Stimulated activated CD4-positive, alpha-beta T cell treated with anti-CD3 and anti-CD28 coated beads, Interleukin-4, amount 100 ng/mL, for 1 hour (primary cell): ENCODE data around the gene PTOV1.

Experiments
- DNase-seq: peaks from one replicate; pipeline ENCODE4 v3.0.0-alpha.2; 2020

Gene PTOV1

GRCh38 chr19:49861107-49861506 lies 10.1 kb downstream of the PTOV1 start:
- DNase-seq: no peak

DNA sequence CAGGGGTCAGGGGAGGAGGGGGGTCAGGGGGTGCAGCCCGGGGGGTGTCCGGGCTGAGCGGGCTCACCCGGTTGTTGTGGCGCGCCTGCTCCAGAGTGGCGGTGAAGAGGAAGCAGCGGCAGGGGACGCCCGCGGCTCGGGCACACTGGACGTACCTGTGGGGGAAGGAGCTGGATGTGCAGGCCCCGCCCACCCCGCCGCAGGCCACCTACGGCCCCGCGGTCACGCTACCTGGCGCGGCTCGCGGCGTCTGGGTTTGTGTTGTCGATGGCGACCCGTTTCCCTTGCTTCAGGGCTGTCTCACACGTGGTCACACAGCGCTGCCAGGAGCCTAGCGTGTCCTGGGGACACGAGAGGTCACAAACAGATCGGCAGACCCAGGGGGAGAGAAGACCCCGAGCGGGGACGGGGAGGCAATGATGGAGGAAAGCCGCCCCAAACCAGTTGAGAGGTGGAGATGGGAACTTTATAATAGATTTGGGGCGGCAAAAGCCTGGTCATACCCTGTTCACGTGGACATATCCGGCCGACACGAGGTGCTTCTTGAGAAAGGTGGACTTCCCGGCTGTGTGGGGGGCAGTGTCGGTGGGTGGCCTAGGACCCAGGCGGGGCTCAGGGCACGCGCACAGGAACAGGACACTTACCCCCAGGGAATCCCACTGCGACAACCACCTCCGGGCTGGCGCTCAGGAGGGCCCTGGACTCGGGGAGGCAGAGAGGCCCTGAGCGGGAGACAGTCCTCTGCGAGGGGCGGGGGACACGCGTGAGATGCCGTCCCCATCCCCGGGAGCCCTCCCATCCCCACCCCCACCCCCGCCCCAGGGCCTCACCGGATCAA lies 10.8 kb downstream of the PTOV1 start:
- DNase-seq: no peak

- DNase-seq: peak; percentile 34
Observed at GRCh38 chr19:49862391-49863253, 11.7 kb downstream of the PTOV1 start.

GRCh38 chr19:49863254-49863934 lies 12.4 kb downstream of the PTOV1 start:
- no peak for DNase-seq

GRCh38 chr19:49863935-49864320 lies 13.0 kb downstream of the PTOV1 start:
- no peak for DNase-seq

- no peak for DNase-seq
Observed at GRCh38 chr19:49864890-49865289, 13.9 kb downstream of the PTOV1 start.

DNA sequence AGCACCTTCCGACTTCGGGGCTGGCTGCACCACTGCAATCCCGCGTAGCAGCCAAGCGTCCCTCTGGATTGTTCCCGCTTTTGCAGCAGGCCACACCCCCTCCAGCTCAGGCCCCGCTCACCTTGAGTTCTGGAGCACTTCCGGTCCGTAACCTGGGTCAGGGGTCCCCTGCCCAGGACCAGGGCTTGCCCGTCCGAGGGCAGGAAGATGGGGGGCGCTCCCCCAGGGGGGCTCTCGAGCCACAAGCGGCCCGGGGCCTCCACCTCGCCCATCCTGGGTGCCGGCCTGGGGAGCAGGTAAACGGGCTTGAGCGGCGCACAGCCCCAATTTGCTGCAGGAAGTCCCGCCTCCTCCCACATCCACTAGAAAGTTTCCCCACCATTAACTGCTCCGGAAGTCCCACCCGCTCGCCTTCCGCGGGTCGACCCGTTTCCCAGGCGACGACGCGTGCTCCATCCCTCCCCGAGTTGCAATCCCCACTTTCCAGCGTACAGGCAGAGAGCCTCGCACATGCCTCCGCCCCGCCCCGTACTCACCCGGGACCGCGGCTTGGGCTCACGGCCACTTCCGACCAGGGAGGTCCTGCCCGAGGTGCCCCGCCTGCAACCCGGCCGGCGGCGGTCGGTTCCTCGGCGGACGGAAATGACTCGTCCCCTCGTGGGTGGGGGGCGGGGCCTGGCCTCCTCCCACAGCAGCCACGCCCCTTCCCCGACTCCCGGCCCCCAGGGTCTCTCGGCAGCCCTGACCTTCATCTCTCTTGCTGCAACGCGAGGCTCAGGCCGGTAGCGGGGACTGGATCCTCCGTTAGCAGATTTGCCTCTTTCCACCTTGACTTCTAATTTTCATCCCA lies 16.2 kb downstream of the PTOV1 start, which contains the start of gene PNKP:
TSS of gene PNKP (minus strand) at position 644 of the 850 bp plus-strand sequence. CDS start at position 272, 372 bp downstream.
- DNase-seq: peak; percentile 94

DNA sequence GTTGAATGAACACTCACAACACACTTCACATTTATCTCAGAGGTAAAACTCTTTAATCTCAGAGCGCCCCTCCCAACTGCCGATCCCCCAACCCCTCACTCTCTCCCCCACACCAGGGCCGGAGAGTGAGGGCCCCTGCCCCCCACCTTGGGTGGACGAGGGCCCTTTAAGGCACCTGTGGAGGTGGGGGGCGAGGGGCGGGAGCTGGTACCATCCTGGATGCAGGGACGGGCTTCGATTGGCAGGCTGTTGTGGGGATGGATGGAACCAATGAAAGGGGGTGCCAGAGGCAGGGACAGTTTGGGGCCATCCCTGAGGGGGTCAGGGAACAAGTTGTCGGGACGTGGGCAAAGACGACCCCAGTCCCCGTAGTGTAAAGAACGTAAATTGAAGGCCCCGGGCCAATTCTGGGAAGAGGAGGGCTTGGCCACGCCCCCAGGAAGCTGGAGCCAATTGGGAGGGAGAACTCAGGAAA lies 18.1 kb downstream of the PTOV1 start:
- no peak for DNase-seq

DNA sequence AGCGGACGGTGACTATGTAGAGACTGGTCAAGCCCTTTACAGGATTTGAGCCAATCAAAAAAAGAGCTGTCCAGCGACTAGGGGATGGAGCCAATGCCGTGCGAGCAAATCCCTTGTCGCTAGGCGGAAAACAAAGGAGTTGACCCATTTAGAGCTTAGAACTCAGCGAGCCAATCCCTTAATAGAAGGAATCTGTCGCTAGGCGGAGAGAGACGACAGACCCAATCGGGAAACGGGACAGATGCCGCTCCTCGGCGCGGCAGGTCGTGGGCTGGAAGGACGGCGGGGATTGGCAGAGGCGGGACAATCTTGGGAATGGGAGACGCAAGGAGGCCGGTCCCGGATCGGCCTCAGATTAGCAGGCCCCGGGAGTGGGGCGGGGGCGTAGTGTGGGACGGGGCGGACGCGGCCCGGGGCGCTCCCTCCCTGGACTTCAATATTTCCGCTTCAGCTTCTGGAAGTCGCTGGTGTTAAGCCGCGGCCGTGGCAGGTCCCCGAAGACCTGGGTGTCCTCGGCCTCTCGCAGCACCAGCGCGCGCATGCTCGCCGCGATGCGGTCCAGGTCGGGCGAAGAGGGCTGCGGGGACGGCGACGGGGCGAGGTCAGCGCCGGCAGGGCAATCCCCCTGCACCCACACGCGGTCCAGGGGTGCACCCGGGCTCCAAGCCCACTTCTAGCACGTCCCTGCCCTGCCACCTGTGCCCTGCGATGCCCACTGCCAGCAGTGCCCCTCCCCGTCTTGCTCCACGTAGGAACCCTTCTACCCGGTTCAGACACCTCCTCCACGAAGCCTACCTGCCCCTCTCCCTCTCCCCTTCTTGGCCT lies 18.7 kb downstream of the PTOV1 start:
- DNase-seq: peak; percentile 84

- no peak for DNase-seq
Observed at GRCh38 chr19:49870309-49870901, 19.4 kb downstream of the PTOV1 start.

DNA sequence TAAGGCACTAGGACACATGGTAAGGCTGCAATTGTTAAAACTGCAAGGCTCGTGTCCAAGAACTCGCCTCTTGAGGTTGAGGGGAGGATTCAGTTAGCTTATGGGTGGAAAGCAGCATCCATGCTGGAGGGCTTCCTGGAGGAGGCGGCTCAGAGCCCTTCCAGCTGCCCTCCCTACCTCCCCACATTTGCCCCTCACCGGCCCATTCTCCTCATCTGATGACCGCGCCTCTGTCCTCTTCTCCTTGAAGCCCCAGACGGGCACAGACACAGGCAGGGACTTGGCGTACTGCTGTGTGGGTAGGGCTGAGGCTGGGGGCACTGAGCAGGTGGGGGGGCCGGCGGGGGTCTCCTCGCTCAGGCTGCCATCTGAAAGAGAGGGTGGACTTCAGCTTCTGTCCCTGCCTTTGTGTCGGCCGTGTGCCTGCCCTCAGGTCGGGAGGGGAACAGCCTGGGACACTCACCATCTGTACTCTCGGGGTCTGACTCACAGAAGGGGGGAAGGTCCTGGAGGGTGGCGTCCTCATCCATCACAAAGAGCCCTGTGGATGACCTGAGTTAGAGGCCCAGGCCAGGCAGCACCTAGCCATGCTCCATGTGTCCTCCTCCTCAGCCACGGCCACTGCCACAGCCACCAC lies 20.5 kb downstream of the PTOV1 start:
- no peak for DNase-seq

DNA sequence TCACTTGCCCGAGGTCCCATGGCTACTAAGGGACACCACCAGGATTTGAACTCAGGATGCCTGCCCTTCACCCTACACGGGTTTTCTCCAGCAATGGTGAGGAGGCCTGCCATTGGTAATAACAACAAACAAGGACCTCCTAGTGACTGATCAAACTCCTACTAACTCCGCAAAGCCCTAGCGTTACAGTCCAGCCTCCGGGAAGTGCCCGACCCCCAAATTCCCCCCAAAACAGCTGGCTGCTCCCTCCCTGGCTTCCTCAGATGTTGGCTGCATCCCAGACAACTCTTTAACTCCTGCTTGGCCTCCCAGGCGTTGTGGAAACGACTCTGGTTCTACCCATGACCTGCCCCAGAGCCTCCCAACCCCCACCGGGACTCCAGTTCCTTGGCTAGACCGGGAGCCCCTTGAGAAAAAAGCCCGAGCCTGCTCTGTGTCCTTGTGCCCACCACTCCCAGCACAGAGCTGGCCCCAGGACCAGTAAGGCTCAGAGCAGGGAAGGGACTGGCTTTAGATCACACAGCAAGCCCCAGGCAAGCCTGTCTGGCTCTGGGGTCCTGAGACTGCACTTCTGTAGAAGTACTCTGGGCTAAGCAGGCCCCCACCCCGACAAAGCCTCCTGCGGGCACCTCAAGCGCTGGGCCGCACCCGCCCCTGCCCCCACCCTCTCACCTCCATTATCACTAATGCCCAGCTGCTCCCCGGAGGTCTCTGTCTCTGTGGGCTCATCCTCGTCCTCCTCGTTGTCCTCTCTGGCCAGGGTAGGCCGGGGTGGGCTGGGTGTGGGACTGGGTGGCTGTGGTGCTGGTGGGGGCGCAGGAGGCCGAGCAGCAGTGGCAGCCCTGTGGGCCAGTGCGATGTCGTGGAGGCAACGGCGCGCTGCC lies 21.5 kb downstream of the PTOV1 start:
- DNase-seq: no peak

DNA sequence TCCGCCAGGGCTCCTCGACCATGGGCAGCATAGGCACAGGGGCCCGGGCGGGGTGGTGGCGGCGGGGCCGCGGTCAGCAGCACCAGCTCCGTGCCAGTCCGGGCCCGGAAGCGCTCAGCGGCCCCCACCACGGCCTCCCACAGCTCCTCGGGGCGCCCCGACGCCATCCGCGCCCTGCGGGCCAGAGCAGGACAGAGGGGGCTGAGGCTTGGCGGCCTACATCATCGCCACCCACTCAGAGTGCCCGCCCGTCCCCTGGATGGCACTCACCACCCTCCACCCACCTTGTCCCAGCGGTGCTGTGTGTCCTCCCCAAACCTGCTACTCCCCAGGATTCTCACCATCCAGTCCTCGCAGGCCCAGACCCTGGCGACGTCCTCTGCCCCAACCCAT lies 22.2 kb downstream of the PTOV1 start:
- DNase-seq: no peak

GRCh38 chr19:49873834-49874233 lies 22.9 kb downstream of the PTOV1 start:
- no peak for DNase-seq

DNA sequence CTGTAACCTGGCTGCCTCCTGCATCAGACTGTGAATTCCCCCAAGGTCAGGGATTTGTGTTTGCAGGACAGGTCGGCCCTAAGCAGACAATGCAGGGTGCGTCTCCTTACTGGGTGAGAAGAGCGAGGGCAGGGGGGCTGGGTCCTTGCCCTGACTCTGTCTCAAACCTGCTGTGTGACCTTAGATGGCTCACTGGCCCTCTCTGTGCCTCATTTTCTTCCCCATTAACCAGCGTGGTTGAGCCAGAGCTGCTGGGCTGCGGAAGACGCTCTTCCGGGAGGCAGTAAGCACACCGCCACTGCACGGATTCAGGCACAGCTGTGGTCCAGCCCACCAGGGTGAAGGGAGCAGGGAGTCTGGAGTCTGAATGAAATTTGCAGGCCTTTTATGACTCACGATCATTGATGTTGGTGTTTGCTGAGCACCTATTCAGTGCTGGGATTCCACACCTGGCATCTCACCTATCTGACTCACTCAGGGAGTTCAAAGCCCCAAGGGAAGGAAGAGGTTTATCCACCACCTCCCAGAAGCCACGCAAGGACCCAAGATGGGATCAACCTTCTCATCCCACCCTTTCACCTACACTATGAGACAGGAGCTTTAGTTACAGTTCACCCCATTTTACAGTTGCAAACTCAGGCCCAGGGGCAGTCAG lies 23.7 kb downstream of the PTOV1 start:
- no peak for DNase-seq

DNA sequence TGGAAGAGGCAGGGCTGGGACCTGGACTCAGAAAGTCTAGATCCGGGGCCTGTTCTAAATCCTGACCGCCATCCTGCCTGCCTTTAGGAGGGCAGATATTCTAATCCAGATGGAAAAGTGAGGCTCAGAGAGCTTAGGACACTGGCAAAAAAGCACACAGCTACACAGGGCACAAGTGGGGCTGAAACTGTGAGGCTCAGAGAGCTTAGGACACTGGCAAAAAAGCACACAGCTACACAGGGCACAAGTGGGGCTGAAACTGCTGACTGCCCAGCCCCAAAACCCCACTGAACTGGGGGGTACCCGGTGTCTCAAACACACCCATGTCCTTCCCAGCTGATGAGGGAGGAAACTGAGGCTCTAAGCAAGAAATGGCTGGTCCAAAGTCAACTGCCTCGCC lies 24.2 kb downstream of the PTOV1 start:
- DNase-seq: no peak

- DNase-seq: peak; percentile 58
Observed at GRCh38 chr19:49875857-49876421, 25.0 kb downstream of the PTOV1 start.

DNA sequence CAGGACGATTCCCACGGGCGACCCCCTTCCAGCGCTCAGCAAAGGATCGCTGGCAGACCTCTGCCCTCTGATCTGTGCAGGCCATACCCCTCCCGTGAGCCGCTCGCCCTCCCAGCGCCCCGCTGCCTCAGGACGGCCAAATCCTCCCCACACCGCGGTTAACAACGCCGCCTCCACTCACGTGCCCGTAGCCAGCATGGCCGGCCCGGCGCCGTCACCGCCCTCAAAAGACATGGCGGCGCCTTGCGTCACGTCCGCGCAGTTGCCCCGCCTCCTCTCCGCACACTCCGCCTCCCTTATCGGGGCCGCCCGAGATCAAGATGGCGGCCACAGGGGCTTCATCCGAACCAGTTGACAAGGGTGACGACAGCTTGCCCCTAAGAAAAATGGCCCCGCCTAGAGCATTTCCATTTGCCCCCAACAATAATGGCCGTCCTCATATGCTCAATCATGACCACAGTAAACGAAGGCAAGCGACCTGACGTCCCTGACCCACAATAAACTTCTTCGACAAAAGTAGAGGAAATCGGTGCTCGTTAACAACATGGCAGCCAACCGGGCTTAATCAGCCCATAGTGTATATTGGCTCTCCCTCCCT lies 25.6 kb downstream of the PTOV1 start:
- DNase-seq: peak; percentile 96
